Measurements from ENCODE around the gene ZNF750.

ZNF750 gene

GRCh38 chr17:82839617-82840292, at the start of gene ZNF750:
Gene ZNF750 (minus strand): TSS chr17:82840022. CDS start chr17:82832454, 7,568 bp downstream.
- Histone ChIP-seq H3K9me3 (ENCODE audit: insufficient read depth, low read length) (no peaks in the 10 kb centered on the region), H2AFZ (ENCODE audit: low read depth, low read length) (no peak within 1 kb of the TSS), H3K36me3 (replicated peaks; ENCODE audit: low read depth, low read length) (no peaks in the 10 kb centered on the region), H3K27me3 (ENCODE audit: low read depth, low read length) (no peaks in the 10 kb centered on the region), H3K4me2 (ENCODE audit: low read length) (no peak within 1 kb of the TSS), H3K4me3 (ENCODE audit: low read length) (no peak within 1 kb of the TSS), H4K20me1 (ENCODE audit: insufficient read depth, low read length) (peaks cover 12% of the 10 kb centered on the region), H3K4me1 (ENCODE audit: low read length) (peaks cover 4% of the 10 kb centered on the region), H3K79me2 (ENCODE audit: low read length) (no peaks in the 10 kb centered on the region), H3K27ac (ENCODE audit: low read length) (no peak within 1 kb of the TSS), H3K9ac (ENCODE audit: low read length) (no peak within 1 kb of the TSS)
- TF ChIP-seq EZH2phosphoT487 (IDR thresholded peaks at IDR 0.05; ENCODE audit: low read depth) (no peak), CTCF (IDR thresholded peaks at IDR 0.05; ENCODE audit: low read depth, low read length) (no peak)

GRCh38 chr17:82888583-82889495, 49.0 kb upstream of the ZNF750 start:
- H2AFZ ChIP-seq (ENCODE audit: low read depth, low read length) = no peak overlapping the region
- H3K9ac ChIP-seq (ENCODE audit: low read length) = no peak overlapping the region
- H3K4me1 ChIP-seq (ENCODE audit: low read length) = no peaks in the 10 kb centered on the region
- H3K27me3 ChIP-seq (ENCODE audit: low read depth, low read length) = no peaks in the 10 kb centered on the region
- H3K4me2 ChIP-seq (ENCODE audit: low read length) = no peak overlapping the region
- no peak overlapping the region for H3K27ac ChIP-seq (ENCODE audit: low read length)
- no peak overlapping the region for H3K4me3 ChIP-seq (ENCODE audit: low read length)
- 0 out of 2 replicates have a peak, but pooled peaks cover 2% of the 10 kb centered on the region for H4K20me1 ChIP-seq (ENCODE audit: insufficient read depth, low read length)
- H3K9me3 ChIP-seq (ENCODE audit: insufficient read depth, low read length) = no peaks in the 10 kb centered on the region
- no peak for TF ChIP-seq CTCF (IDR thresholded peaks at IDR 0.05; ENCODE audit: low read depth, low read length)
- no peak for TF ChIP-seq EZH2phosphoT487 (IDR thresholded peaks at IDR 0.05; ENCODE audit: low read depth)
- H3K36me3 ChIP-seq (replicated peaks; ENCODE audit: low read depth, low read length) = no peaks in the 10 kb centered on the region
- no peaks in the 10 kb centered on the region for H3K79me2 ChIP-seq (ENCODE audit: low read length)

- Histone ChIP-seq H3K27ac (ENCODE audit: low read length) (no peak overlapping the region), H2AFZ (ENCODE audit: low read depth, low read length) (no peak overlapping the region), H3K9ac (ENCODE audit: low read length) (no peak overlapping the region), H3K4me3 (ENCODE audit: low read length) (no peak overlapping the region), H3K79me2 (ENCODE audit: low read length) (no peaks in the 10 kb centered on the region), H3K36me3 (replicated peaks; ENCODE audit: low read depth, low read length) (no peaks in the 10 kb centered on the region), H3K4me1 (ENCODE audit: low read length) (no peaks in the 10 kb centered on the region), H4K20me1 (ENCODE audit: insufficient read depth, low read length) (0 out of 2 replicates have a peak, but pooled peaks cover 2% of the 10 kb centered on the region), H3K27me3 (ENCODE audit: low read depth, low read length) (no peaks in the 10 kb centered on the region), H3K4me2 (ENCODE audit: low read length) (no peak overlapping the region), H3K9me3 (ENCODE audit: insufficient read depth, low read length) (no peaks in the 10 kb centered on the region)
- TF ChIP-seq EZH2phosphoT487 (IDR thresholded peaks at IDR 0.05; ENCODE audit: low read depth) (no peak), CTCF (IDR thresholded peaks at IDR 0.05; ENCODE audit: low read depth, low read length) (no peak)
These were observed 47.7 kb upstream of the ZNF750 start for GRCh38 chr17:82887255-82888164.
